Measurements from ENCODE around the gene LMCD1. TPM values are rescaled to one million over a fixed set of nuclear protein-coding genes. Genes with fewer than 3 reads are reported as not detected.

Gene LMCD1
- polyA plus RNA-seq, 2 donors: 17.2 to 21.2 TPM

DNA sequence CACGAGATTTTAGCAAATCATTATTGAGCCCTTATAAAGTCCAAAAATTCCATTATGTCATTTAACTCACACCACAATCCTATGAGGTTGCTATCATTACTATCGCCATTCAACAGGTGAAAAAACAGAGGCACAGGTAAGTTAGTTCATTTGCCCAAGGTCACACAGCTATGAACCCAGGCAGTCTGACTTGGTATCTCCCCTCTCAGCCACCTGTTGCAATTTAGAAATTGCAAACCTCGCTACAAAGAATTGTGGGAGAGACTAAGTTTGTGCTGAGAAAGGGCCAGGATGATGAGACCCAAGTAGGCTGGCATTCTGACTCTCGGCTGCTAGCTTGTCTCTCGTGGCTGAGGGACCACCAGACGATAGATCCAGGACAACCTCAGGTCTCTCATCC is 57.7 kb downstream of the LMCD1 start:
- H3K27ac ChIP-seq (ENCODE audit: low read depth in 2 of 2, low read length in 1 of 2): no peak overlapping the region
- WGBS, 2 donors: 95 to 96% methylated on average over 6 of the region's 6 CpGs
- H3K9me3 ChIP-seq (ENCODE audit: control insufficient read depth in 2 of 2, insufficient read depth in 1 of 2, low read depth in 1 of 2, low read length in 1 of 2): no peaks in the 10 kb centered on the region
- peaks cover 0 to 2% of the 10 kb centered on the region in 2 donors for H3K36me3 ChIP-seq (ENCODE audit: control insufficient read depth in 2 of 2, insufficient read depth in 2 of 2, low read length in 1 of 2)
- no peaks in the 10 kb centered on the region for H3K27me3 ChIP-seq (ENCODE audit: control insufficient read depth in 1 of 2, insufficient read depth in 2 of 2, low read length in 2 of 2)
- no peak overlapping the region for H3K4me3 ChIP-seq (ENCODE audit: low read depth in 1 of 2, low read length in 2 of 2)
- H3K4me1 ChIP-seq (ENCODE audit: control insufficient read depth in 2 of 2, insufficient read depth in 2 of 2, low read length in 1 of 2): no peaks in the 10 kb centered on the region

DNA sequence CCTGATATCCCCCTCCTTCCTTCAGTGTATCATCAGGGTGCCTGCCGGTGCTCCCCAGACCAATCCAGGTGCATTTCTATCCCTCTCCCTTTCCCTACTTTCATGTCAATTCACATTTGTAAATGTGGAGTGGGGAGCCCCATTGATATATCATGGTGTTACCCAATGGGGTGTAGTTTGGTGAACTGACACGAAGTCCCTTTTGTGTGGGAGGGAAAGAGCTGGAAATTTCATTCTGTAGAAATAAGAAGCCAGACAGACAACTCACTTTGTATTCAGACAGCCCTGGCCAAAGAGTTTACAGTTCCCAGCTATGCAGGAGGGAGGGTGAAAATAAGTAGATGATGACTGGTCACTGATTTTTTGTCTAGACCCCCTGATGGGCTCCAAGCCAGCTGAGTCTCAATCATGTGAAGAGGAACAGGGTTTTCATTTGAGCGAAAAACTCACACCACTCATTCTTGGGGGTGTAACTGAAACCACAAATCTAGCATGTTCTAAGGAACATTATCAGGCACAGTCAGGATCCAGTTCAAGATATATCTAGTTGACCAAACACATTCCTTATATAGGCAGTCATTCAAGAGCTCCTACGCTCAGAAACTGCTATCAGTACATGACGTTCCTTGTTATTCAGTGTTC is 58.9 kb downstream of the LMCD1 start:
- Histone ChIP-seq H3K4me1 (ENCODE audit: control insufficient read depth in 2 of 2, insufficient read depth in 2 of 2, low read length in 1 of 2) (no peaks in the 10 kb centered on the region), H3K9me3 (ENCODE audit: control insufficient read depth in 2 of 2, insufficient read depth in 1 of 2, low read depth in 1 of 2, low read length in 1 of 2) (no peaks in the 10 kb centered on the region), H3K36me3 (ENCODE audit: control insufficient read depth in 2 of 2, insufficient read depth in 2 of 2, low read length in 1 of 2) (peaks cover 0 to 6% of the 10 kb centered on the region in 2 donors), H3K27ac (ENCODE audit: low read depth in 2 of 2, low read length in 1 of 2) (no peak overlapping the region), H3K27me3 (ENCODE audit: control insufficient read depth in 1 of 2, insufficient read depth in 2 of 2, low read length in 2 of 2) (no peaks in the 10 kb centered on the region), H3K4me3 (ENCODE audit: low read depth in 1 of 2, low read length in 2 of 2) (no peak overlapping the region)
- WGBS, 2 donors: 86% methylated on average over 5 of the region's 5 CpGs

DNA sequence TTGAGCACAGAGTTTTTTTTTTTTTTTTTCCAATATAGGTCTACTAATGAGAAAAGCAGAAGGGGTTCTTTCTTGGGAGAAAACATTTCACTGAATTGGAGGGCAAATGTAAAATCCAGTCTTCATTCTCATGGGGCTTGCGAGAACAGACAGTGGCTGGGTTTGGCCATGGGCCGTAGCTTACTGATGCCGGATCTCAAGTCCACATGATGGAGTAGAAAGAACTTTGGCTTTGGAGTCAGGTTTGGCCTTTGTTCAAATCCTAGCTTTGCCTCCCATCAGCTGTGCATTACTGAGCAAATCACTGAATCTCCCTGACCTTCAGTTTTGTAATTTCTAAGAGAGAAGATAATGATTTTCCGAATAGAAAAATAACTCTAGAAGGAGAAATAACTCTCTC is 59.7 kb downstream of the LMCD1 start:
- no peaks in the 10 kb centered on the region for H3K4me1 ChIP-seq (ENCODE audit: control insufficient read depth in 2 of 2, insufficient read depth in 2 of 2, low read length in 1 of 2)
- H3K9me3 ChIP-seq (ENCODE audit: control insufficient read depth in 2 of 2, insufficient read depth in 1 of 2, low read depth in 1 of 2, low read length in 1 of 2): no peaks in the 10 kb centered on the region
- 72 to 74% methylated on average over 4 of the region's 4 CpGs for WGBS, 2 donors
- H3K27ac ChIP-seq (ENCODE audit: low read depth in 2 of 2, low read length in 1 of 2): no peak overlapping the region
- H3K27me3 ChIP-seq (ENCODE audit: control insufficient read depth in 1 of 2, insufficient read depth in 2 of 2, low read length in 2 of 2): no peaks in the 10 kb centered on the region
- H3K36me3 ChIP-seq (ENCODE audit: control insufficient read depth in 2 of 2, insufficient read depth in 2 of 2, low read length in 1 of 2): peaks cover 0 to 7% of the 10 kb centered on the region in 2 donors
- no peak overlapping the region for H3K4me3 ChIP-seq (ENCODE audit: low read depth in 1 of 2, low read length in 2 of 2)

DNA sequence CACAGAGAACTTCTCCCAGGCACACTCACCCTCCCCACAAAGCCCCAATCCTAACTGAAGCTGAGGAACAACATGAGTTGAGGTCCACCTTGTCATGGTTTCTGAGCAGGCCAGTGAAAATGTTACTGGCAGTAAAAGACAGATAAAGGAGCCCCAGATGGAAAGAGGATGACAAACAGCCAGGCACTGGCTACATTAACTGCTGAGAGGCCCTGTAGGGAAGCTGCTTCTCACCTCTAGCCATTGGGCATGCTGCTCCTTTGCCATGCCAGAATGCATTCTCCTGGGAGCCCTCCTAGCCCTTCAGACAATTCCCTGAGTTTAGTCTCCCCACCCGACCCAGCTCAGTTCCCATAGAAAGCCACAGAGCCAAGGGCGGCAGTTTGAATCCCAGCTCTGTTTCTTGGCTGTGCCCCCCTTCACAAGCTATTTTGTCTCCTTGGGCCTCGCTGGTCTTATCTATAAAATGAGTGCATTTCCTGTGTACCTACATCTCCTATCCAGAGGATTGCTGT is 60.5 kb downstream of the LMCD1 start:
- H3K9me3 ChIP-seq (ENCODE audit: control insufficient read depth in 2 of 2, insufficient read depth in 1 of 2, low read depth in 1 of 2, low read length in 1 of 2): no peaks in the 10 kb centered on the region
- H3K27me3 ChIP-seq (ENCODE audit: control insufficient read depth in 1 of 2, insufficient read depth in 2 of 2, low read length in 2 of 2): no peaks in the 10 kb centered on the region
- peaks cover 0 to 7% of the 10 kb centered on the region in 2 donors for H3K36me3 ChIP-seq (ENCODE audit: control insufficient read depth in 2 of 2, insufficient read depth in 2 of 2, low read length in 1 of 2)
- 81 to 85% methylated on average over 3 of the region's 3 CpGs for WGBS, 2 donors
- H3K27ac ChIP-seq (ENCODE audit: low read depth in 2 of 2, low read length in 1 of 2): no peak overlapping the region
- H3K4me3 ChIP-seq (ENCODE audit: low read depth in 1 of 2, low read length in 2 of 2): no peak overlapping the region
- H3K4me1 ChIP-seq (ENCODE audit: control insufficient read depth in 2 of 2, insufficient read depth in 2 of 2, low read length in 1 of 2): no peaks in the 10 kb centered on the region

DNA sequence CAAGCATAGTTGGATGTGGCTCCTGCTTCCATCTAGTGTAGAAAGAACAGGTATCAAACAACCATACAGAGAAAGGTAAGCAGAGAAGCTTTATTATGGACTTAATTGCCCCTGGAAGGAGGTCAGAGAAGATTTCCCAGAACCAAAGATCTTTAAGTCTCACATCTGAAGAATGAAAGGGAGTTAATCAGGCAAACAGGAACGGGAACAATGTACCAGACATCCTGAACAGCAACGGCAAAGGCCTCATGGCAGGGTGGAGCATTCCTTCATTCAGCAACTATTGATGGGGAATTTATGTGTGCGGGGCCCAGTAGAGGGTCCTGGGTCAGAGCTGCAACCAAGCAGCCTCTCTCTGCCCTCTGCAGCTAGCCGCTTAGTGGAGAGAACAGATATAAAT is 61.5 kb downstream of the LMCD1 start:
- no peaks in the 10 kb centered on the region for H3K9me3 ChIP-seq (ENCODE audit: control insufficient read depth in 2 of 2, insufficient read depth in 1 of 2, low read depth in 1 of 2, low read length in 1 of 2)
- H3K4me1 ChIP-seq (ENCODE audit: control insufficient read depth in 2 of 2, insufficient read depth in 2 of 2, low read length in 1 of 2): no peaks in the 10 kb centered on the region
- H3K27me3 ChIP-seq (ENCODE audit: control insufficient read depth in 1 of 2, insufficient read depth in 2 of 2, low read length in 2 of 2): no peaks in the 10 kb centered on the region
- 79% methylated on average over 4 of the region's 4 CpGs for WGBS, 2 donors
- H3K36me3 ChIP-seq (ENCODE audit: control insufficient read depth in 2 of 2, insufficient read depth in 2 of 2, low read length in 1 of 2): peaks cover 3 to 11% of the 10 kb centered on the region in 2 donors
- no peak overlapping the region for H3K4me3 ChIP-seq (ENCODE audit: low read depth in 1 of 2, low read length in 2 of 2)
- H3K27ac ChIP-seq (ENCODE audit: low read depth in 2 of 2, low read length in 1 of 2): no peak overlapping the region

DNA sequence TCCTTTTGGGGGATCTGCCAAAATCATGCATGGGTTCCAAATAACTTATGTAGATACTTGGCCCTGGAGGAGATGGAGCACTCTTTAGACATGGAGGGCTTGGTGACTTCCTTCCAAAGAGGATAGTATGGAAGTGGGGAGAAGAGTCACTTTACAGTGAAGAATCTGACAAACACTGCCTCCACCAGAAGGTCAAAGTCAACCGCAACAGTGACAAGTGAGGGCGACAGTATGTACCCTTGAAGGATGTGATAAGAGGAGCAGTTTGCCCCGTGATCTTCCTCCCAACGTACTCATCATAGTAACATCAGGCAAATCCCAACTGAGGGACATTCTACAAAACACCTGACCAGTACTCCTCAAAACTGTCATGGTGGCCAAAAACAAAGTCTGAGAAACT is 62.0 kb downstream of the LMCD1 start:
- Histone ChIP-seq H3K4me3 (ENCODE audit: low read depth in 1 of 2, low read length in 2 of 2) (no peak overlapping the region), H3K9me3 (ENCODE audit: control insufficient read depth in 2 of 2, insufficient read depth in 1 of 2, low read depth in 1 of 2, low read length in 1 of 2) (no peaks in the 10 kb centered on the region), H3K4me1 (ENCODE audit: control insufficient read depth in 2 of 2, insufficient read depth in 2 of 2, low read length in 1 of 2) (no peaks in the 10 kb centered on the region), H3K27me3 (ENCODE audit: control insufficient read depth in 1 of 2, insufficient read depth in 2 of 2, low read length in 2 of 2) (no peaks in the 10 kb centered on the region), H3K36me3 (ENCODE audit: control insufficient read depth in 2 of 2, insufficient read depth in 2 of 2, low read length in 1 of 2) (peaks cover 3 to 12% of the 10 kb centered on the region in 2 donors), H3K27ac (ENCODE audit: low read depth in 2 of 2, low read length in 1 of 2) (no peak overlapping the region)
- WGBS, 2 donors: 95% methylated on average over 4 of the region's 4 CpGs

DNA sequence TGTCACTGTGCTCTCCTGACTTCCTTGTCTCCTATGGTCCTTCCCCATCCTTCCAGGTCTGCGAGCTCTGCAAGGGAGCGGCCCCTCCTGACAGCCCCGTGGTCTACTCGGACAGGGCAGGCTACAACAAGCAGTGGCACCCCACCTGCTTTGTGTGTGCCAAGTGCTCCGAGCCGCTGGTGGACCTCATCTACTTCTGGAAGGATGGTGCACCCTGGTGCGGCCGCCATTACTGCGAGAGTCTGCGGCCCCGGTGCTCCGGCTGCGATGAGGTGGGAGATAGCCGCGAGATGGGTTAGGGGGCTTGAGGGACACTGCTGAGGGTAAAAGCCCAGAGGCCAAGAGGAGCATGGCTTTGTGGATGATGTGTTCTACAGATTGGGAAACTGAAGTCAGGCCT is 63.8 kb downstream of the LMCD1 start:
- no peaks in the 10 kb centered on the region for H3K4me1 ChIP-seq (ENCODE audit: control insufficient read depth in 2 of 2, insufficient read depth in 2 of 2, low read length in 1 of 2)
- H3K9me3 ChIP-seq (ENCODE audit: control insufficient read depth in 2 of 2, insufficient read depth in 1 of 2, low read depth in 1 of 2, low read length in 1 of 2): no peaks in the 10 kb centered on the region
- WGBS, 2 donors: 95 to 96% methylated on average over 15 of the region's 15 CpGs
- no peaks in the 10 kb centered on the region for H3K27me3 ChIP-seq (ENCODE audit: control insufficient read depth in 1 of 2, insufficient read depth in 2 of 2, low read length in 2 of 2)
- peaks cover 3 to 10% of the 10 kb centered on the region in 2 donors for H3K36me3 ChIP-seq (ENCODE audit: control insufficient read depth in 2 of 2, insufficient read depth in 2 of 2, low read length in 1 of 2)
- no peak overlapping the region for H3K4me3 ChIP-seq (ENCODE audit: low read depth in 1 of 2, low read length in 2 of 2)
- no peak overlapping the region for H3K27ac ChIP-seq (ENCODE audit: low read depth in 2 of 2, low read length in 1 of 2)

DNA sequence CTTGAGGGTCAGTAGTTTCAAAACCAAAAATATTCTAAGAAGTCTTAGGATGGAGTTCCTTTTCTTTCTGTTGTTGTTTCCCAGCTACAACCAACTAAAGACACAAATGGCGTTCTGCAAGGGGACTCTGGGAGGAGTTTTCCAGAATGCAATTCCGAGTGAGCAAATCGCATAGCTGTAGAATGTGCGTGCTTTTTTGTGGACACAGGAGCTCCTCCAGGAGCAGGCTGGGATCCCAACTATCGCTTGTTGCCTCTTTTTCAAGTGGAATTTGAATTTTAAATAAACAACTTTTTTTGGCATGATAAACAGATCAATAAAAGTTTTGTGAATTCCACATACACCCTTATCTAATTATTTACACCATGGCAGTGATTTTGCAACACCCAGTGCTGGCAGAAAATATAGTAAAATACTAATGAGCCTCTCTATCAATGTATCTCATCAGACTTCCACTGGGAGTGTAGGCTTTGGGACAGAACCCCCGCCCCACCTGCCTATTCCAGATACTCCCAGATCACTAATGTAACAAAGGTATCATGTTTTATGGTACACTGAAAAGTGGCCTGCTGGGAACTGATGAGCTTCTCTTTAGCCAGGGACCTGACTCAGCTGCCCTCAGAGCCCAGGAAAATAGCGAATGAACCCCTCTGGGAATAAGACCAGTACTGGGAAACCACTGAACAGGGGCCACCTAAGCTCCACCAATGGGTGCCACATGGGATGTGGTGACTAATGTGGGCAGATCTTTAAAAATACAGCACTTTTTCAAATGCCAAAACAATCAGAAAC is 66.4 kb downstream of the LMCD1 start:
- Histone ChIP-seq H3K27me3 (ENCODE audit: control insufficient read depth in 1 of 2, insufficient read depth in 2 of 2, low read length in 2 of 2) (no peaks in the 10 kb centered on the region), H3K9me3 (ENCODE audit: control insufficient read depth in 2 of 2, insufficient read depth in 1 of 2, low read depth in 1 of 2, low read length in 1 of 2) (no peaks in the 10 kb centered on the region), H3K27ac (ENCODE audit: low read depth in 2 of 2, low read length in 1 of 2) (no peak overlapping the region), H3K36me3 (ENCODE audit: control insufficient read depth in 2 of 2, insufficient read depth in 2 of 2, low read length in 1 of 2) (peaks cover 3 to 10% of the 10 kb centered on the region in 2 donors), H3K4me1 (ENCODE audit: control insufficient read depth in 2 of 2, insufficient read depth in 2 of 2, low read length in 1 of 2) (peaks cover 0 to 4% of the 10 kb centered on the region in 2 donors), H3K4me3 (ENCODE audit: low read depth in 1 of 2, low read length in 2 of 2) (no peak overlapping the region)
- 86 to 95% methylated on average over 7 of the region's 7 CpGs for WGBS, 2 donors

DNA sequence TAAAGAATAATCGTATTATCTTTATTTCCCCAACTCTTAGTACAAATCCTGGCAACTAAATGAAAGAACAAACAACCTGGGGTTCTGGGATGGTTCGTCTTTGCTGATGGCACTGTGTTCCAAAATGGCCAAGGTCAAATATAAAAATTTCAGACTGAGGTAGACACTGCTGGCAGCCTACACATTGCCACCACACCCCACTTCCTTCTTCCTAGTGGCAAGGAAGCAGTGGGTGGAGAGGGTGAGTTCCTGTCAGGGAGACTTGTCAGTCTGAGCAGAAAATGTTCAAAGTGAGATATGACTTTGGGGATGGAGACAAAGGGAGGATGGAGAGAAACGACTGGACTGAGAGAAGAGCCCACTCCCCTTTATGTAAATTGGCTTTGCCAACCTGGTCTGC is 69.6 kb downstream of the LMCD1 start:
- no peaks in the 10 kb centered on the region for H3K9me3 ChIP-seq (ENCODE audit: control insufficient read depth in 2 of 2, insufficient read depth in 1 of 2, low read depth in 1 of 2, low read length in 1 of 2)
- H3K27ac ChIP-seq (ENCODE audit: low read depth in 2 of 2, low read length in 1 of 2): peak overlapping the region in 1 of 2 donors; percentile 33
- H3K4me3 ChIP-seq (ENCODE audit: low read depth in 1 of 2, low read length in 2 of 2): no peak overlapping the region
- peaks cover 3 to 5% of the 10 kb centered on the region in 2 donors for H3K36me3 ChIP-seq (ENCODE audit: control insufficient read depth in 2 of 2, insufficient read depth in 2 of 2, low read length in 1 of 2)
- H3K4me1 ChIP-seq (ENCODE audit: control insufficient read depth in 2 of 2, insufficient read depth in 2 of 2, low read length in 1 of 2): peaks cover 7 to 10% of the 10 kb centered on the region in 2 donors
- H3K27me3 ChIP-seq (ENCODE audit: control insufficient read depth in 1 of 2, insufficient read depth in 2 of 2, low read length in 2 of 2): no peaks in the 10 kb centered on the region
- 46 to 73% methylated on average over 2 to 3 of the region's 3 CpGs for WGBS, 2 donors
